OCI-LY3 (cell line): ENCODE results near the gene KYAT1.

Source experiments
- EZH2phosphoT487 ChIP-seq: fragments of 200-600 bp; shearing (Covaris generic); IDR thresholded peaks from 2 replicates; pipeline ENCODE4 v1.6.1; 2018; ENCODE audit warnings: antibody characterized with exemption, mixed run types, low read depth
- TF ChIP-seq, protein P1 (sequence below): fragments of 200-600, 300-600 bp; sonication (generic); IDR thresholded peaks from 2 replicates; pipeline ENCODE4 v1.5.1; 2014; ENCODE audit warnings: antibody characterized with exemption, low read length, low read depth

DNA sequence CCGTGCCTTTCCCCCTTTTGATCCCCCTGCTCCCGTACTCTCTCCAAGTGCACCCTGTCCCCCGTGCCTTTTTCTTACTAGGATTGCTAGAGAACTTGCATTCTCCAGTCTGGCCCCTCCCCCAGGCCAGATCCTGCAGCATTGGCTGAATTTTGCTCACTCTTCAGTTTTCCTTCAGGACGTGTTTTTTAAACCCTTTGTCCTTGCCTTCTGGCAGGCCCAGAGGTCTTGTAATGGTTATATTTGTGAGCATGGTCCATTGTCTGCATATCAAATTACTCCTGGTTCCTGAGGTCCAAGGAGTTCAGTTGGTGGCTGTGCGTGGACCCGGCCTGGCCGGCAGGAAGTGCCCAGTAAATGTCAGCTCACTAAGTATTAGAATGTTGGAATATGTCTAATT is 94.1 kb downstream of the KYAT1 start:
- no peak for TF ChIP-seq EZH2phosphoT487
- TF ChIP-seq, protein P1, sequence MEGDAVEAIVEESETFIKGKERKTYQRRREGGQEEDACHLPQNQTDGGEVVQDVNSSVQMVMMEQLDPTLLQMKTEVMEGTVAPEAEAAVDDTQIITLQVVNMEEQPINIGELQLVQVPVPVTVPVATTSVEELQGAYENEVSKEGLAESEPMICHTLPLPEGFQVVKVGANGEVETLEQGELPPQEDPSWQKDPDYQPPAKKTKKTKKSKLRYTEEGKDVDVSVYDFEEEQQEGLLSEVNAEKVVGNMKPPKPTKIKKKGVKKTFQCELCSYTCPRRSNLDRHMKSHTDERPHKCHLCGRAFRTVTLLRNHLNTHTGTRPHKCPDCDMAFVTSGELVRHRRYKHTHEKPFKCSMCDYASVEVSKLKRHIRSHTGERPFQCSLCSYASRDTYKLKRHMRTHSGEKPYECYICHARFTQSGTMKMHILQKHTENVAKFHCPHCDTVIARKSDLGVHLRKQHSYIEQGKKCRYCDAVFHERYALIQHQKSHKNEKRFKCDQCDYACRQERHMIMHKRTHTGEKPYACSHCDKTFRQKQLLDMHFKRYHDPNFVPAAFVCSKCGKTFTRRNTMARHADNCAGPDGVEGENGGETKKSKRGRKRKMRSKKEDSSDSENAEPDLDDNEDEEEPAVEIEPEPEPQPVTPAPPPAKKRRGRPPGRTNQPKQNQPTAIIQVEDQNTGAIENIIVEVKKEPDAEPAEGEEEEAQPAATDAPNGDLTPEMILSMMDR = no peak
